ENCODE data around the gene UTP4.

- no peak for TF ChIP-seq SP1 (IDR thresholded peaks at IDR 0.05; ENCODE audit: low read depth)
- TF ChIP-seq CTCF (IDR thresholded peaks at IDR 0.05 in 2 of 3, conservative IDR thresholded peaks at IDR 0.05 in 1 of 3; ENCODE audit: borderline replicate concordance in 1 of 3, insufficient read depth in 1 of 3, low read depth in 2 of 3, low read length in 2 of 3), result no peak
- TF ChIP-seq POLR2AphosphoS5 (IDR thresholded peaks at IDR 0.05; ENCODE audit: low read depth, low read length), result no peak
- TF ChIP-seq EZH2 (IDR thresholded peaks at IDR 0.05), result no peak
- TF ChIP-seq POLR2A (IDR thresholded peaks at IDR 0.05; ENCODE audit: borderline replicate concordance, extremely low read depth, insufficient read depth, insufficient read length), result no peak
- TF ChIP-seq SIN3A (IDR thresholded peaks at IDR 0.05; ENCODE audit: low read depth), result no peak
- no peak for TF ChIP-seq SRF (IDR thresholded peaks at IDR 0.05; ENCODE audit: low read depth)
- TF ChIP-seq ATF3 (IDR thresholded peaks at IDR 0.05), result no peak
- TF ChIP-seq RAD21 (IDR thresholded peaks at IDR 0.05; ENCODE audit: low read depth), result no peak
- TF ChIP-seq YY1 (IDR thresholded peaks at IDR 0.05; ENCODE audit: extremely low read depth, insufficient replicate concordance, low read depth, low read length), result no peak
- TF ChIP-seq MAX (IDR thresholded peaks at IDR 0.05), result no peak
- TF ChIP-seq REST (IDR thresholded peaks at IDR 0.05; ENCODE audit: low read depth), result no peak
- TF ChIP-seq CEBPB (IDR thresholded peaks at IDR 0.05; ENCODE audit: low read depth), result no peak
These were observed 39.1 kb downstream of the UTP4 start for GRCh38 chr16:69171325-69172084.

Measured in HCT116 (cell line).